GM13976 (cell line): ENCODE measurements around the gene THOC6.

Experiments
- DNase-seq: peaks from one replicate; pipeline ENCODE4 v3.0.0; 2012; ENCODE audit warnings: low spot score
- CTCF ChIP-seq: IDR thresholded peaks from 2 replicates; pipeline ENCODE4 v1.5.1; 2012; ENCODE audit warnings: borderline replicate concordance, mild to moderate bottlenecking; ENCODE audit not compliant: insufficient read depth; ENCODE audit errors: extremely low read depth, missing control alignments, control extremely low read depth
- in situ Hi-C: fragments of 300-500 bp; cut with MboI; formaldehyde crosslinking; loops from one replicate; pipeline ENCODE4 v1.12.0; 2022; ENCODE audit warnings: low sequenced_read_pairs, mixed read lengths, inconsistent platforms; ENCODE audit not compliant: unreplicated experiment

Gene THOC6

GRCh38 chr16:2990891-2991290 is 32.9 kb upstream of the THOC6 start:
- in situ Hi-C loops = no loop called here
- DNase-seq = no peak
- TF ChIP-seq CTCF = no peak

GRCh38 chr16:2991566-2992261 is 32.1 kb upstream of the THOC6 start:
- in situ Hi-C loops = no loop called here
- TF ChIP-seq CTCF = no peak
- DNase-seq = no peak

- no peak for DNase-seq
- no peak for TF ChIP-seq CTCF
- in situ Hi-C loops = no loop called here
These were observed 31.3 kb upstream of the THOC6 start for GRCh38 chr16:2992383-2993081.

GRCh38 chr16:2996298-2996697 is 27.5 kb upstream of the THOC6 start:
- DNase-seq = no peak
- no peak for TF ChIP-seq CTCF
- in situ Hi-C loops = no loop called here

- in situ Hi-C loops = no loop called here
- no peak for DNase-seq
- no peak for TF ChIP-seq CTCF
These were observed 23.9 kb upstream of the THOC6 start for GRCh38 chr16:2999929-3000328.

- DNase-seq = no peak
- in situ Hi-C loops = no loop called here
- no peak for TF ChIP-seq CTCF
These were observed 23.3 kb upstream of the THOC6 start for GRCh38 chr16:3000540-3000939.
